Liver (tissue), 9 donors: ENCODE measurements around the gene TTC9C. TPM values are rescaled to one million over a fixed set of nuclear protein-coding genes. Genes with fewer than 3 reads are reported as not detected.

ENCODE experiments used
- DNase-seq: peaks from one replicate; pipeline ENCODE4 v3.0.0-alpha.2; 2017; ENCODE audit warnings: low spot score
- H3K27ac ChIP-seq, 2 donors: one replicate each; pipeline ENCODE4 v1.7.0; 2013; ENCODE audit warnings: inconsistent platforms in 2 of 2, low read length in 2 of 2, control low read depth in 1 of 2, low read depth in 1 of 2, mild to moderate bottlenecking in 1 of 2
- H3K27me3 ChIP-seq, 4 donors: one replicate each; pipeline versions ENCODE4 v1.6.1 to v1.7.0; 2013; ENCODE audit warnings: low read length in 3 of 4, inconsistent platforms in 1 of 4, mild to moderate bottlenecking in 1 of 4, moderate library complexity in 1 of 4; ENCODE audit not compliant: control insufficient read depth in 4 of 4, insufficient read depth in 4 of 4
- H3K36me3 ChIP-seq, 4 donors: one replicate each; pipeline versions ENCODE4 v1.6.1 to v1.7.0; 2013; ENCODE audit warnings: low read length in 3 of 4, mild to moderate bottlenecking in 3 of 4, low read depth in 1 of 4, moderate library complexity in 1 of 4; ENCODE audit not compliant: control insufficient read depth in 4 of 4, insufficient read depth in 3 of 4
- H3K4me1 ChIP-seq, 4 donors: one replicate each; pipeline versions ENCODE4 v1.6.1 to v1.7.0; 2013; ENCODE audit warnings: low read length in 3 of 4, mild to moderate bottlenecking in 3 of 4, moderate library complexity in 1 of 4; ENCODE audit not compliant: control insufficient read depth in 4 of 4, insufficient read depth in 4 of 4
- H3K4me3 ChIP-seq, 3 donors: one replicate each; pipeline versions ENCODE4 v1.6.1 to v1.7.0; 2013; ENCODE audit warnings: low read length in 3 of 3, control low read depth in 1 of 3, low read depth in 1 of 3, mild to moderate bottlenecking in 1 of 3
- H3K9ac ChIP-seq, 2 donors: one replicate each; pipeline ENCODE4 v1.7.0; 2013; ENCODE audit warnings: low read length in 2 of 2, mild to moderate bottlenecking in 2 of 2, moderate library complexity in 2 of 2, control low read depth in 1 of 2, low read depth in 1 of 2
- H3K9me3 ChIP-seq, 4 donors: one replicate each; pipeline versions ENCODE4 v1.6.1 to v1.7.0; 2013; ENCODE audit warnings: low read length in 3 of 4; ENCODE audit not compliant: control insufficient read depth in 4 of 4
- EGR1 ChIP-seq, 2 donors: IDR thresholded peaks; 2 replicates each; pipeline ENCODE4 v1.6.1; 2016 to 2018; ENCODE audit warnings: antibody characterized with exemption in 2 of 2, low read depth in 2 of 2
- FOXA1 ChIP-seq: IDR thresholded peaks from 2 replicates; pipeline ENCODE4 v1.6.1; 2016; ENCODE audit warnings: antibody characterized with exemption
- FOXA2 ChIP-seq: IDR thresholded peaks from 2 replicates; pipeline ENCODE4 v1.6.1; 2016; ENCODE audit warnings: antibody characterized with exemption
- GABPA ChIP-seq, 2 donors: IDR thresholded peaks in 1 of 2; conservative IDR thresholded peaks in 1 of 2; 2 replicates each; pipeline ENCODE4 v1.6.1; 2016; ENCODE audit warnings: antibody characterized with exemption in 2 of 2, mild to moderate bottlenecking in 1 of 2, moderate library complexity in 1 of 2
- HNF4A ChIP-seq, 2 donors: conservative IDR thresholded peaks; 2 replicates each; pipeline ENCODE4 v1.6.1; 2016; ENCODE audit warnings: antibody characterized with exemption in 2 of 2, mild to moderate bottlenecking in 2 of 2
- HNF4G ChIP-seq: IDR thresholded peaks from 2 replicates; pipeline ENCODE4 v1.6.1; 2016; ENCODE audit warnings: antibody characterized with exemption
- JUND ChIP-seq, 2 donors: IDR thresholded peaks; 2 replicates each; pipeline ENCODE4 v1.6.1; 2016; ENCODE audit warnings: antibody characterized with exemption in 2 of 2
- RAD21 ChIP-seq, 2 donors: IDR thresholded peaks; 2 replicates each; pipeline ENCODE4 v1.6.1; 2016; ENCODE audit warnings: antibody characterized with exemption in 2 of 2, mild to moderate bottlenecking in 2 of 2
- RXRA ChIP-seq, 2 donors: IDR thresholded peaks; 2 replicates each; pipeline ENCODE4 v1.6.1; 2017 to 2018; ENCODE audit warnings: antibody characterized with exemption in 2 of 2, mild to moderate bottlenecking in 1 of 2
- SP1 ChIP-seq: IDR thresholded peaks from 2 replicates; pipeline ENCODE4 v1.6.1; 2018; ENCODE audit warnings: antibody characterized with exemption, mild to moderate bottlenecking
- YY1 ChIP-seq: IDR thresholded peaks from 2 replicates; pipeline ENCODE4 v1.6.1; 2016; ENCODE audit warnings: antibody characterized with exemption, mild to moderate bottlenecking
- WGBS: extraction: QIAGEN DNeasy Blood & Tissue Kit; methylation state at CpG from one replicate; pipeline ENCODE4 v1.1.7; 2013; 5-methylcytosine and 5-hydroxymethylcytosine counted together
- polyA plus RNA-seq, 2 donors: library from polyadenylated mRNA; stranded (reverse) in 1 of 2; unstranded in 1 of 2; fragments of 200-250 nt in 1 of 2; fragments of >200 nt in 1 of 2; fragmentation: Nextera tagmentation in 1 of 2; extraction: Ambion mirVana in 1 of 2; gene quantifications; one replicate each; pipeline versions ENCODE4 v1.2.1 to v1.2.3, GENCODE V29; 2013 to 2015
- total RNA-seq, 2 donors: library from RNA; depleted of rRNA; stranded (reverse); fragments of >200 nt; gene quantifications; one replicate each; pipeline ENCODE4 v1.2.3, GENCODE V29; 2014
- TF ChIP-seq, protein P1 (sequence below): IDR thresholded peaks from 2 replicates; pipeline ENCODE4 v1.6.1; 2016; ENCODE audit warnings: antibody characterized with exemption, mild to moderate bottlenecking
- TF ChIP-seq, protein P2 (sequence below): IDR thresholded peaks from 2 replicates; pipeline ENCODE4 v1.6.1; 2016; ENCODE audit warnings: antibody characterized with exemption
- TF ChIP-seq, protein P3 (sequence below): IDR thresholded peaks from 2 replicates; pipeline ENCODE4 v1.6.1; 2016; ENCODE audit warnings: antibody characterized with exemption
- TF ChIP-seq, protein P4 (sequence below): IDR thresholded peaks from 2 replicates; pipeline ENCODE4 v1.6.1; 2016; ENCODE audit warnings: antibody characterized with exemption
- TF ChIP-seq, protein P5 (sequence below): fragments of 150-350 bp; IDR thresholded peaks from 2 replicates; pipeline ENCODE4 v1.5.1; 2017; ENCODE audit warnings: improper control_type of control experiment, low read depth, low read length; ENCODE audit not compliant: missing input control
- donor health status: healthy.
- donor health status: healthy.
- donor health status: healthy.
- donor health status: healthy.
- donor health status: healthy.

TTC9C gene
- total and polyA plus RNA-seq, 4 donors = 10.0 to 16.1 (median 13.0) TPM

DNA sequence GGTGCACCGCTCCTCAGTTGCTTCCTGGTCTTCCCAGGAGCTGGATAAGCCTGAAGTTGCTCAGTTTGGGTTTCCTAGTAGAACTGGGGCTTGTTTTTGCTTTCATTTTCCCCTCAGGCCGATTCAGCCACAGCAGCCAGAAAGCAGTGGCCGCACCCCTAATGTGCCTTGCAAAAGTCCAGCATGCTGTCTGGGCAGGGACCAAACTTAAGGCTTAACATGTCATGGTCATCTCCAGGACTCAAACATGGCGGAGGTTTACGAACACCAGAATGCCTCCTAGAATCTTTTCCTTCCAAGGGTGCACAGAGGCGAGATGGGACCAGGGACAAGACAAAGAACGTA, 18.3 kb upstream of the TTC9C start:
- peak overlapping the region; percentile 55 to 85 (median 56) for H3K4me3 ChIP-seq
- DNase-seq = no peak
- WGBS = 65% methylated on average over 7 of the region's 7 CpGs
- peaks cover 20 to 73% (median 60%) of the 10 kb centered on the region in 4 donors for H3K4me1 ChIP-seq
- TF ChIP-seq HNF4A (conservative IDR thresholded peaks at IDR 0.05) (no peak), GABPA (IDR thresholded peaks at IDR 0.05 in 1 of 2, conservative IDR thresholded peaks at IDR 0.05 in 1 of 2) (no peak), RXRA (IDR thresholded peaks at IDR 0.05) (no peak)
- TF ChIP-seq, protein P1, sequence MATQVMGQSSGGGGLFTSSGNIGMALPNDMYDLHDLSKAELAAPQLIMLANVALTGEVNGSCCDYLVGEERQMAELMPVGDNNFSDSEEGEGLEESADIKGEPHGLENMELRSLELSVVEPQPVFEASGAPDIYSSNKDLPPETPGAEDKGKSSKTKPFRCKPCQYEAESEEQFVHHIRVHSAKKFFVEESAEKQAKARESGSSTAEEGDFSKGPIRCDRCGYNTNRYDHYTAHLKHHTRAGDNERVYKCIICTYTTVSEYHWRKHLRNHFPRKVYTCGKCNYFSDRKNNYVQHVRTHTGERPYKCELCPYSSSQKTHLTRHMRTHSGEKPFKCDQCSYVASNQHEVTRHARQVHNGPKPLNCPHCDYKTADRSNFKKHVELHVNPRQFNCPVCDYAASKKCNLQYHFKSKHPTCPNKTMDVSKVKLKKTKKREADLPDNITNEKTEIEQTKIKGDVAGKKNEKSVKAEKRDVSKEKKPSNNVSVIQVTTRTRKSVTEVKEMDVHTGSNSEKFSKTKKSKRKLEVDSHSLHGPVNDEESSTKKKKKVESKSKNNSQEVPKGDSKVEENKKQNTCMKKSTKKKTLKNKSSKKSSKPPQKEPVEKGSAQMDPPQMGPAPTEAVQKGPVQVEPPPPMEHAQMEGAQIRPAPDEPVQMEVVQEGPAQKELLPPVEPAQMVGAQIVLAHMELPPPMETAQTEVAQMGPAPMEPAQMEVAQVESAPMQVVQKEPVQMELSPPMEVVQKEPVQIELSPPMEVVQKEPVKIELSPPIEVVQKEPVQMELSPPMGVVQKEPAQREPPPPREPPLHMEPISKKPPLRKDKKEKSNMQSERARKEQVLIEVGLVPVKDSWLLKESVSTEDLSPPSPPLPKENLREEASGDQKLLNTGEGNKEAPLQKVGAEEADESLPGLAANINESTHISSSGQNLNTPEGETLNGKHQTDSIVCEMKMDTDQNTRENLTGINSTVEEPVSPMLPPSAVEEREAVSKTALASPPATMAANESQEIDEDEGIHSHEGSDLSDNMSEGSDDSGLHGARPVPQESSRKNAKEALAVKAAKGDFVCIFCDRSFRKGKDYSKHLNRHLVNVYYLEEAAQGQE = no peak
- H3K9me3 ChIP-seq = no peaks in the 10 kb centered on the region
- H3K27ac ChIP-seq = peak overlapping the region; percentile 93 to 95
- H3K27me3 ChIP-seq = no peaks in the 10 kb centered on the region
- peak overlapping the region; percentile 79 to 91 for H3K9ac ChIP-seq
- peaks cover 0 to 9% (median 8%) of the 10 kb centered on the region in 4 donors for H3K36me3 ChIP-seq

DNA sequence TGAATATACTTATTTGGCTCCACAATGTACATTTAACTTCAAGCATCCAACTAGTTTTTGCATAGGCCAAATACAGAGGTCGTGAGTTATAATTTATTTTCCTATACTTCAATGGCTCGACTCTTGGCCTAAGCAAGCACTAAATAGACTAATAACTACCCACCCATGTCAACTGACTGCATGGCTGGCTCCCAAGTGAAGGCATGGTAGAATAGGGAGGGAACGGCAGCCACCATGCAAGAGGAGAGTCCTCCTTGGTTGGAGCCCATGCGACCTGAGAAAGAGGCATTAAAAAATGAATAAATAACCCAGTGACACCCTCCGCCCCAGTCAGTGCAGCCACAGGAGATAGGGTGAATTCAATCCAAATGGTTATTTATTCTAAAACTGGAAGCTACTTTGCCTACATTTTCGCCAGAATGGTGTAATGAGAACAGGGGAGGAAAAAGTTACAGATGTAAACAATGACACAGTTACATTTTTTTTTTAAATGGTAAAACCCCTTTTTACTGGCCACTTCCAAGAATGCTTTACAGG, 15.9 kb upstream of the TTC9C start:
- no peak overlapping the region for H3K4me3 ChIP-seq
- TF ChIP-seq FOXA2 (no peak), JUND (IDR thresholded peaks at IDR 0.05) (no peak), HNF4G (no peak), RAD21 (IDR thresholded peaks at IDR 0.05) (no peak)
- peaks cover 17 to 65% (median 50%) of the 10 kb centered on the region in 4 donors for H3K4me1 ChIP-seq
- H3K9me3 ChIP-seq = no peaks in the 10 kb centered on the region
- H3K27me3 ChIP-seq = no peaks in the 10 kb centered on the region
- H3K36me3 ChIP-seq = peaks cover 3 to 31% (median 30%) of the 10 kb centered on the region in 4 donors
- H3K9ac ChIP-seq = peak overlapping the region in 1 of 2 donors; percentile 49
- DNase-seq = no peak
- H3K27ac ChIP-seq = peak overlapping the region; percentile 86 to 94
- WGBS = 57% methylated on average over 6 of the region's 6 CpGs

DNA sequence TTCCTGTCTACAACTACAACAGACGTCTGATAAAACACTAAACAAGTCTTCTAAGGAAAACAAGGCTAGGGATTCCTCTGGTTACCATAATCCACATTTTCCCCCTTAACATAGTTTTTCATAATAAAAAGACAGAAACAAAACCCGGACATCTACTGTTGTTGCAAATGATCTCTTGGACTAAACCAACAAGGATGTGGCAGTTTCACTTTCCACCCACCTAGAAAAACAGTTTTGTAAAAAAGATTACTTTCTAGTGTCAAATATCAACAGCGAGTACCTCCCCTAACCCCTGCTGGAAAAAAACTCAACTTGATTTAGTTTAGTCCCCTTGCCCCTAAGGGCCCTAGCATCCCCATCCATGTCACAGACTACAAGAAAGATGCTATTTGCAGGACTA, 15.4 kb upstream of the TTC9C start:
- Histone ChIP-seq H3K4me3 (no peak overlapping the region), H3K9me3 (no peaks in the 10 kb centered on the region), H3K36me3 (peaks cover 3 to 36% (median 35%) of the 10 kb centered on the region in 4 donors), H3K4me1 (peaks cover 17 to 65% (median 50%) of the 10 kb centered on the region in 4 donors), H3K9ac (peak overlapping the region in 1 of 2 donors; percentile 60), H3K27ac (peak overlapping the region; percentile 86 to 94), H3K27me3 (no peaks in the 10 kb centered on the region)
- WGBS = 24% methylated on average over 3 of the region's 3 CpGs
- no peak for DNase-seq
- no peak for TF ChIP-seq FOXA1
- TF ChIP-seq, protein P2, sequence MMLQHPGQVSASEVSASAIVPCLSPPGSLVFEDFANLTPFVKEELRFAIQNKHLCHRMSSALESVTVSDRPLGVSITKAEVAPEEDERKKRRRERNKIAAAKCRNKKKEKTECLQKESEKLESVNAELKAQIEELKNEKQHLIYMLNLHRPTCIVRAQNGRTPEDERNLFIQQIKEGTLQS = no peak
- TF ChIP-seq EGR1 (IDR thresholded peaks at IDR 0.05; ENCODE audit: low read depth in 2 of 2) = no peak
- TF ChIP-seq, protein P3, sequence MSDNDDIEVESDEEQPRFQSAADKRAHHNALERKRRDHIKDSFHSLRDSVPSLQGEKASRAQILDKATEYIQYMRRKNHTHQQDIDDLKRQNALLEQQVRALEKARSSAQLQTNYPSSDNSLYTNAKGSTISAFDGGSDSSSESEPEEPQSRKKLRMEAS = no peak
- TF ChIP-seq RXRA (IDR thresholded peaks at IDR 0.05) = no peak
- no peak for TF ChIP-seq RAD21 (IDR thresholded peaks at IDR 0.05)
- TF ChIP-seq SP1 = no peak
- TF ChIP-seq, protein P1 = no peak
- TF ChIP-seq GABPA (IDR thresholded peaks at IDR 0.05 in 1 of 2, conservative IDR thresholded peaks at IDR 0.05 in 1 of 2) = no peak
- TF ChIP-seq, protein P4, sequence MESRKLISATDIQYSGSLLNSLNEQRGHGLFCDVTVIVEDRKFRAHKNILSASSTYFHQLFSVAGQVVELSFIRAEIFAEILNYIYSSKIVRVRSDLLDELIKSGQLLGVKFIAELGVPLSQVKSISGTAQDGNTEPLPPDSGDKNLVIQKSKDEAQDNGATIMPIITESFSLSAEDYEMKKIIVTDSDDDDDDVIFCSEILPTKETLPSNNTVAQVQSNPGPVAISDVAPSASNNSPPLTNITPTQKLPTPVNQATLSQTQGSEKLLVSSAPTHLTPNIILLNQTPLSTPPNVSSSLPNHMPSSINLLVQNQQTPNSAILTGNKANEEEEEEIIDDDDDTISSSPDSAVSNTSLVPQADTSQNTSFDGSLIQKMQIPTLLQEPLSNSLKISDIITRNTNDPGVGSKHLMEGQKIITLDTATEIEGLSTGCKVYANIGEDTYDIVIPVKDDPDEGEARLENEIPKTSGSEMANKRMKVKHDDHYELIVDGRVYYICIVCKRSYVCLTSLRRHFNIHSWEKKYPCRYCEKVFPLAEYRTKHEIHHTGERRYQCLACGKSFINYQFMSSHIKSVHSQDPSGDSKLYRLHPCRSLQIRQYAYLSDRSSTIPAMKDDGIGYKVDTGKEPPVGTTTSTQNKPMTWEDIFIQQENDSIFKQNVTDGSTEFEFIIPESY = no peak
- TF ChIP-seq, protein P5, sequence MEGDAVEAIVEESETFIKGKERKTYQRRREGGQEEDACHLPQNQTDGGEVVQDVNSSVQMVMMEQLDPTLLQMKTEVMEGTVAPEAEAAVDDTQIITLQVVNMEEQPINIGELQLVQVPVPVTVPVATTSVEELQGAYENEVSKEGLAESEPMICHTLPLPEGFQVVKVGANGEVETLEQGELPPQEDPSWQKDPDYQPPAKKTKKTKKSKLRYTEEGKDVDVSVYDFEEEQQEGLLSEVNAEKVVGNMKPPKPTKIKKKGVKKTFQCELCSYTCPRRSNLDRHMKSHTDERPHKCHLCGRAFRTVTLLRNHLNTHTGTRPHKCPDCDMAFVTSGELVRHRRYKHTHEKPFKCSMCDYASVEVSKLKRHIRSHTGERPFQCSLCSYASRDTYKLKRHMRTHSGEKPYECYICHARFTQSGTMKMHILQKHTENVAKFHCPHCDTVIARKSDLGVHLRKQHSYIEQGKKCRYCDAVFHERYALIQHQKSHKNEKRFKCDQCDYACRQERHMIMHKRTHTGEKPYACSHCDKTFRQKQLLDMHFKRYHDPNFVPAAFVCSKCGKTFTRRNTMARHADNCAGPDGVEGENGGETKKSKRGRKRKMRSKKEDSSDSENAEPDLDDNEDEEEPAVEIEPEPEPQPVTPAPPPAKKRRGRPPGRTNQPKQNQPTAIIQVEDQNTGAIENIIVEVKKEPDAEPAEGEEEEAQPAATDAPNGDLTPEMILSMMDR = no peak
- TF ChIP-seq YY1 = no peak
